DND-41 (cell line): ENCODE data around the gene KCNS1.

ENCODE experiments used
- EZH2 ChIP-seq: IDR thresholded peaks from 3 replicates; pipeline ENCODE4 v1.6.1; 2012; ENCODE audit warnings: borderline replicate concordance, low read depth, mild to moderate bottlenecking, moderate library complexity, low read length, inconsistent platforms; ENCODE audit not compliant: severe bottlenecking
- TF ChIP-seq, protein P1 (sequence below): IDR thresholded peaks from 2 replicates; pipeline ENCODE4 v1.5.1; 2012; ENCODE audit warnings: borderline replicate concordance, low read length, moderate library complexity, mild to moderate bottlenecking; ENCODE audit not compliant: poor library complexity, severe bottlenecking; ENCODE audit errors: extremely low read depth

DNA sequence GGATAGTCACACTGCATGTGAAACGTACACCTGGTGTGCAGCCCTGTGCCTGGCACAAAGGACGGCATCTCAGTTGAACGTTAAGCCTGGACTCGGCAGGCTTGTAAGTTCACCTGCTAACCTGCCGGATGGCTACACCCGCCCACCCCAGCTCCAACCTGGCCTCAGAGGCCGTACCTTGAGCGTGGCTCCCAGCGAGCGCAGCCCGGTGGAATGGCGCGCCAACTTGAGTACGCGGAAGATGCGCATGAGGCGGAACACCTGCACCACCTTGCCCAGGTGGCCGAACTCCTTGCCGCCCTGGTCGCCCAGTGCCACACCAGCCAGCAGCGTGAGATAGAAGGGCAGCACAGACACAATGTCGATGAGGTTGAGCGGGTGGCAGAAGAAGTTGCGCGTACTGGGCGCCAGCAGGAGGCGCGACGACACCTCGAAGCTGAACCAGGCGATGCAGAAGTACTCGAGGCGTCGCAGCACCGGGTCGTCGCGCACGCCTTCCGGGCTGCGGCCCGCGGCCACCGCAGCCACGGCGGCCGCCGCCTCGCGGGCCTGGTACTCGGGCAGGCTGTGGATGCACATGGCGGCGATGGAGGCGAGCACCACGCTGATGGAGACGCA lies 3.3 kb downstream of the KCNS1 start:
- TF ChIP-seq EZH2 = no peak
- TF ChIP-seq, protein P1, sequence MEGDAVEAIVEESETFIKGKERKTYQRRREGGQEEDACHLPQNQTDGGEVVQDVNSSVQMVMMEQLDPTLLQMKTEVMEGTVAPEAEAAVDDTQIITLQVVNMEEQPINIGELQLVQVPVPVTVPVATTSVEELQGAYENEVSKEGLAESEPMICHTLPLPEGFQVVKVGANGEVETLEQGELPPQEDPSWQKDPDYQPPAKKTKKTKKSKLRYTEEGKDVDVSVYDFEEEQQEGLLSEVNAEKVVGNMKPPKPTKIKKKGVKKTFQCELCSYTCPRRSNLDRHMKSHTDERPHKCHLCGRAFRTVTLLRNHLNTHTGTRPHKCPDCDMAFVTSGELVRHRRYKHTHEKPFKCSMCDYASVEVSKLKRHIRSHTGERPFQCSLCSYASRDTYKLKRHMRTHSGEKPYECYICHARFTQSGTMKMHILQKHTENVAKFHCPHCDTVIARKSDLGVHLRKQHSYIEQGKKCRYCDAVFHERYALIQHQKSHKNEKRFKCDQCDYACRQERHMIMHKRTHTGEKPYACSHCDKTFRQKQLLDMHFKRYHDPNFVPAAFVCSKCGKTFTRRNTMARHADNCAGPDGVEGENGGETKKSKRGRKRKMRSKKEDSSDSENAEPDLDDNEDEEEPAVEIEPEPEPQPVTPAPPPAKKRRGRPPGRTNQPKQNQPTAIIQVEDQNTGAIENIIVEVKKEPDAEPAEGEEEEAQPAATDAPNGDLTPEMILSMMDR = no peak
